WI38 (cell line): ENCODE data around the gene ACAD10.
A peak's percentile ranks its signal among the peaks of the same experiment; 100 is the strongest.

ENCODE experiments used
- H3K4me3 ChIP-seq: 2 replicates; pipeline ENCODE4 v1.5.1; 2011; ENCODE audit warnings: low read depth, mild to moderate bottlenecking, control low read depth, low read length
- CTCF ChIP-seq: IDR thresholded peaks from 2 replicates; pipeline ENCODE4 v1.5.1; 2012; ENCODE audit warnings: low read depth, mild to moderate bottlenecking, control low read depth, low read length

The ACAD10 gene

GRCh38 chr12:111664961-111665865, 20.6 kb upstream of the ACAD10 start:
- H3K4me3 ChIP-seq = no peak overlapping the region
- no peak for TF ChIP-seq CTCF

GRCh38 chr12:111672822-111673381, 13.0 kb upstream of the ACAD10 start:
- no peak for TF ChIP-seq CTCF
- H3K4me3 ChIP-seq = no peak overlapping the region

- H3K4me3 ChIP-seq = no peak overlapping the region
- TF ChIP-seq CTCF = peak; percentile 47
Measured at GRCh38 chr12:111673503-111673902, 12.3 kb upstream of the ACAD10 start.

GRCh38 chr12:111677186-111677585, 8.7 kb upstream of the ACAD10 start:
- H3K4me3 ChIP-seq = no peak overlapping the region
- no peak for TF ChIP-seq CTCF

GRCh38 chr12:111684485-111685198, 1.2 kb upstream of the ACAD10 start:
- peak overlapping the region; percentile 80 for H3K4me3 ChIP-seq

GRCh38 chr12:111685322-111685810, 487 bp upstream of the ACAD10 start:
- H3K4me3 ChIP-seq = peak overlapping the region; percentile 80
- TF ChIP-seq CTCF = no peak

- H3K4me3 ChIP-seq = peak overlapping the region; percentile 80
- TF ChIP-seq CTCF = no peak
Measured at GRCh38 chr12:111686574-111687105, 787 bp downstream of the ACAD10 start.
